Natural killer cell (primary cell): ENCODE results near the gene EXD3. TPM values are rescaled to one million over a fixed set of nuclear protein-coding genes. Genes with fewer than 3 reads are reported as not detected.
"Not testable (repeated sequence)": the region's sequence is repeated elsewhere in the genome, so short reads cannot be mapped to it uniquely, and the experiment has no call there.

Source experiments
- ATAC-seq, 3 donors: fragments of 150-1000 bp in 2 of 3; fragments of 200-7000 bp in 1 of 3; cut with Tn5 transposase; 1 replicate in 1 of 3; 2 replicates in 2 of 3; pipeline ENCODE4 v1.10.0; 2021; ENCODE audit warnings: mild to moderate bottlenecking in 2 of 3, moderate library complexity in 2 of 3
- DNase-seq, 2 donors: peaks; one replicate each; pipeline versions ENCODE4 v3.0.0 to v3.0.0-alpha.2; 2013 to 2021; ENCODE audit warnings: mixed read lengths in 1 of 2
- H3K27ac ChIP-seq: one replicate; pipeline ENCODE4 v1.5.1; 2013; ENCODE audit warnings: mild to moderate bottlenecking, low read length
- H3K27me3 ChIP-seq: one replicate; pipeline ENCODE4 v1.6.1; 2013; ENCODE audit warnings: low read length; ENCODE audit not compliant: control insufficient read depth, insufficient read depth
- H3K36me3 ChIP-seq: one replicate; pipeline ENCODE4 v1.6.1; 2013; ENCODE audit warnings: low read length; ENCODE audit not compliant: control insufficient read depth, insufficient read depth
- H3K4me1 ChIP-seq: one replicate; pipeline ENCODE4 v1.6.1; 2013; ENCODE audit warnings: low read length; ENCODE audit not compliant: control insufficient read depth, insufficient read depth
- H3K4me3 ChIP-seq: one replicate; pipeline ENCODE4 v1.5.1; 2013; ENCODE audit warnings: low read length
- H3K9me3 ChIP-seq: one replicate; pipeline ENCODE4 v1.6.1; 2013; ENCODE audit warnings: low read length; ENCODE audit not compliant: control insufficient read depth, insufficient read depth
- H3K27ac Mint-ChIP-seq, 2 donors: one replicate each; pipeline ENCODE4 v1.8.0; 2022; ENCODE audit warnings: mild to moderate bottlenecking in 2 of 2, mixed read lengths in 2 of 2, moderate library complexity in 1 of 2
- H3K27me3 Mint-ChIP-seq, 2 donors: one replicate each; pipeline ENCODE4 v1.8.0; 2022; ENCODE audit warnings: low read depth in 2 of 2, mixed read lengths in 2 of 2
- H3K36me3 Mint-ChIP-seq: one replicate; pipeline ENCODE4 v1.8.0; 2022; ENCODE audit warnings: mixed read lengths
- H3K4me1 Mint-ChIP-seq, 2 donors: one replicate each; pipeline ENCODE4 v1.8.0; 2022; ENCODE audit warnings: mixed read lengths in 2 of 2
- H3K4me3 Mint-ChIP-seq: one replicate; pipeline ENCODE4 v1.8.0; 2022; ENCODE audit warnings: mild to moderate bottlenecking, moderate library complexity, mixed read lengths
- H3K9me3 Mint-ChIP-seq, 2 donors: one replicate each; pipeline ENCODE4 v1.8.0; 2022; ENCODE audit warnings: mixed read lengths in 2 of 2
- CTCF ChIP-seq: fragments of 200-600 bp; IDR thresholded peaks from one replicate; pipeline ENCODE4 v1.8.0; 2022; ENCODE audit warnings: antibody characterized with exemption
- WGBS: methylation state at CpG from one replicate; pipeline ENCODE4 v1.1.7; 2013; ENCODE audit warnings: missing lambda C conversion rate; ENCODE audit not compliant: insufficient coverage; 5-methylcytosine and 5-hydroxymethylcytosine counted together
- intact Hi-C: fragments of 100-400 bp; cut with micrococcal nuclease; formaldehyde crosslinking; loops from one replicate; pipeline ENCODE4 v1.14.2; 2022
- total RNA-seq, 4 donors: library from RNA; stranded (reverse); fragments of 120-200 nt in 1 of 4; gene quantifications; one replicate each; pipeline versions ENCODE4 v1.2.3 to v1.2.4, GENCODE V29; 2013 to 2022

EXD3 gene
- total RNA-seq, 3 donors from 2014 or later (not counting 1 experiment from before 2014, with no cell fraction given): 28.0 to 35.3 (median 29.6) TPM

GRCh38 chr9:137452006-137452760 lies 29.2 kb upstream of the EXD3 start:
- H3K36me3 ChIP-seq: peaks cover 2% of the 10 kb centered on the region
- no peak for ATAC-seq
- peak overlapping the region; percentile 67 for H3K4me3 Mint-ChIP-seq
- no peak overlapping the region for H3K27ac ChIP-seq
- no peaks in the 10 kb centered on the region for H3K9me3 Mint-ChIP-seq
- H3K4me3 ChIP-seq: no peak overlapping the region
- no peaks in the 10 kb centered on the region for H3K9me3 ChIP-seq
- H3K27me3 ChIP-seq: no peaks in the 10 kb centered on the region
- intact Hi-C loops: no loop called here
- peak in 1 of 2 donors; percentile 22 for DNase-seq
- no peaks in the 10 kb centered on the region for H3K27me3 Mint-ChIP-seq
- H3K27ac Mint-ChIP-seq: peak overlapping the region in 1 of 2 donors; percentile 79
- H3K4me1 ChIP-seq: peaks cover 61% of the 10 kb centered on the region
- H3K4me1 Mint-ChIP-seq: peaks cover 6 to 53% of the 10 kb centered on the region in 2 donors
- TF ChIP-seq CTCF: no peak
- WGBS: 65% methylated on average over 17 of the region's 17 CpGs
- H3K36me3 Mint-ChIP-seq: no peaks in the 10 kb centered on the region

GRCh38 chr9:137451264-137452005 lies 28.5 kb upstream of the EXD3 start:
- H3K27me3 ChIP-seq, H3K36me3 Mint-ChIP-seq, H3K27me3 Mint-ChIP-seq, H3K27ac ChIP-seq, intact Hi-C loops, H3K4me3 ChIP-seq, H3K9me3 Mint-ChIP-seq, H3K36me3 ChIP-seq, H3K9me3 ChIP-seq, ATAC-seq: not testable (repeated sequence)
- Mint-ChIP-seq H3K4me3 (peak overlapping the region; percentile 67), H3K27ac (peak overlapping the region in 1 of 2 donors; percentile 79), H3K4me1 (peaks cover 6 to 53% of the 10 kb centered on the region in 2 donors)
- WGBS: 44% methylated on average over 15 of the region's 31 CpGs
- H3K4me1 ChIP-seq: peaks cover 63% of the 10 kb centered on the region
- DNase-seq: peak in 1 of 2 donors; percentile 59

- H3K36me3 Mint-ChIP-seq, ATAC-seq, H3K36me3 ChIP-seq, H3K27me3 Mint-ChIP-seq, H3K4me3 ChIP-seq, H3K9me3 ChIP-seq, H3K27ac ChIP-seq, H3K27me3 ChIP-seq, H3K9me3 Mint-ChIP-seq, intact Hi-C loops: not testable (repeated sequence)
- 21% methylated on average over 16 of the region's 24 CpGs for WGBS
- Mint-ChIP-seq H3K27ac (peak overlapping the region in 1 of 2 donors; percentile 73), H3K4me1 (peaks cover 6 to 49% of the 10 kb centered on the region in 2 donors), H3K4me3 (peak overlapping the region; percentile 37)
- DNase-seq: peak in 1 of 2 donors; percentile 85
- peaks cover 70% of the 10 kb centered on the region for H3K4me1 ChIP-seq
These were observed 27.7 kb upstream of the EXD3 start for GRCh38 chr9:137450539-137451222.

- no peaks in the 10 kb centered on the region for H3K9me3 Mint-ChIP-seq
- DNase-seq: peak in 1 of 2 donors; percentile 83
- intact Hi-C loops: no loop called here
- Histone ChIP-seq H3K27ac (no peak overlapping the region), H3K4me3 (no peak overlapping the region), H3K9me3 (no peaks in the 10 kb centered on the region), H3K36me3 (no peaks in the 10 kb centered on the region), H3K27me3 (no peaks in the 10 kb centered on the region), H3K4me1 (peaks cover 73% of the 10 kb centered on the region)
- WGBS: 50% methylated on average over 17 of the region's 18 CpGs
- H3K27ac Mint-ChIP-seq: peak overlapping the region in 1 of 2 donors; percentile 73
- no peaks in the 10 kb centered on the region for H3K36me3 Mint-ChIP-seq
- H3K4me3 Mint-ChIP-seq: peak overlapping the region; percentile 28
- no peak for ATAC-seq
- TF ChIP-seq CTCF: no peak
- H3K27me3 Mint-ChIP-seq: peaks cover 0 to 3% of the 10 kb centered on the region in 2 donors
- peaks cover 11 to 54% of the 10 kb centered on the region in 2 donors for H3K4me1 Mint-ChIP-seq
These were observed 27.1 kb upstream of the EXD3 start for GRCh38 chr9:137449931-137450538.
